Heart left ventricle (tissue), 13 donors: ENCODE measurements around the gene MED8.

Source experiments
- CTCF ChIP-seq, 12 donors: fragments of 200-600 bp; sonication (generic) in 4 of 12; IDR thresholded peaks; one replicate each; pipeline versions ENCODE4 v1.5.0 to v1.8.0; 2018 to 2022; ENCODE audit warnings: antibody characterized with exemption in 12 of 12, mild to moderate bottlenecking in 5 of 12
- POLR2A ChIP-seq, 2 donors: fragments of 450-650 bp; IDR thresholded peaks; one replicate each; pipeline ENCODE4 v1.6.1; 2017; ENCODE audit warnings: antibody characterized with exemption in 2 of 2, mild to moderate bottlenecking in 2 of 2, moderate library complexity in 2 of 2
- donor health status: ischemic (EF 13 %, LVEDD 7.1; RV severe dilation, severe dysfunction).
- donor health status: DM: no; HTN: yes; CAD: no.
- donor health status: DM: no; HTN: no; CAD: no.
- donor health status: ischemic (EF 25% LVEDD 6.9; RV normal size, moderate dysfunction).
- donor health status: ischemic (EF 25% LVEDD 5.7; RV mildly dilated, moderate dysfunction).
- donor health status: ischemic (EF 35%, LVEDD 5.7; RV mildly dilated, moderate dysfunction).
- donor health status: nonischemic (EF 11% LVEDD 7.7; RV severe dilation, severe dysfunction).
- donor health status: DM: yes; HTN: yes; CAD: no.
- donor health status: PGD.
- donor health status: ischemic (EF 29% LVEDD 5.4; RV normal size, mild dysfunction).
- donor health status: nonischemic (EF 23%, LVEDD 6.1; RV moderate dilation, normal function).

- no peak for TF ChIP-seq CTCF (IDR thresholded peaks at IDR 0.05)
- TF ChIP-seq POLR2A (IDR thresholded peaks at IDR 0.05): no peak
These were observed 31.3 kb upstream of the MED8 start for GRCh38 chr1:43420874-43421273.
